HG02884 (cell line): ENCODE results near the gene PDS5B.
"Not testable (repeated sequence)": the region's sequence is repeated elsewhere in the genome, so short reads cannot be mapped to it uniquely, and the experiment has no call there.

ENCODE experiments used
- ATAC-seq: cut with Tn5 transposase; IDR thresholded peaks from one replicate; pipeline ENCODE4 v1.9.1; 2021; ENCODE audit warnings: mild to moderate bottlenecking, moderate library complexity; ENCODE audit not compliant: unreplicated experiment

PDS5B gene

DNA sequence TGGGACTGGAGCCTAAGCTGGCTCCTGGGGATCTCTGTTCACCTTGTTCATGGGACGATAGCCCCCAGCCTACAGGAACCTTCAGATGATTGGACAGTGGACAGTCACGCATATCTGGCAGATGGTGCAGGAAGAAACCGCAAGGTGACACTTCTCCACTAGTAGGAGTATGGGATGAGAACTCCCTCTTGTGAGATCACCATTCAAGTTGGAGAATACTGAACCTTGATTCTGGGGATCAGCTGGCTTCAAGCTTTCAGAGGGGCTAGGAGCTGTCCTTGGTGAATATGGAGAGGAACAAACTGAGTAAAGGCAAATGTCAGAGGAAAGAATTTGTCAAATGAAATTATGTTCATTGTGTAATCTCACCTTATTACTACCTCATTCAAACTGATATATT is 204.5 kb downstream of the PDS5B start:
- no peak for ATAC-seq

DNA sequence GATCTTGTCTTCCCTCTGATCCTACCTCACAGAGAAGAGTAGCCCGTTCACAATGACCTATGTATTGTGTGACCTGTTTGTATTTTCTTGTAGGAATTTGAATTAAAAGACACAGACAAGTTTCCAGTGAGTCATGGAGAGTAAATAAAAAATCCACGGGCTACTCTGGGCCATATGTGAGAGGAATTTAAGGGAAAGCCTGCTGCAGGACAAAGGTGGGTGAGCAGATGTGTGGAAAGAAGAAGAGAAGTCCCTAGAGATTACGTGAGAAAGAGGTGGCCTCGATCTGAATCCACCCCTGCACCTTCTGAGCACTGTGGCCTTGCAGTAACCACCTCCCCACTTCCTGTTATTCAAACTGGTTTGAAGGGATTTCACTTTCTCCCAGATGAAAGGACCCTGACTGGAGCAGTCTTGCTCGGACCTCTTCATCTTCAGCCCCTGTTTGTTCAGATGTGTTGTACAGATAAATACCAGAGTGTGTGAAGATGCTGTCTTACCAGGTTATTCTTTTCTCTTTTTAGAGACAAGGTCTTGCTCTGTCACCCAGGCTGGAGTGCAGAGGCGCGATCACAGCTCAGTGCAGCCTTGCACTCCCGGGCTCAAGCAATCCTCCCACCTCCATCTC is 205.4 kb downstream of the PDS5B start:
- peak; percentile 81 for ATAC-seq

DNA sequence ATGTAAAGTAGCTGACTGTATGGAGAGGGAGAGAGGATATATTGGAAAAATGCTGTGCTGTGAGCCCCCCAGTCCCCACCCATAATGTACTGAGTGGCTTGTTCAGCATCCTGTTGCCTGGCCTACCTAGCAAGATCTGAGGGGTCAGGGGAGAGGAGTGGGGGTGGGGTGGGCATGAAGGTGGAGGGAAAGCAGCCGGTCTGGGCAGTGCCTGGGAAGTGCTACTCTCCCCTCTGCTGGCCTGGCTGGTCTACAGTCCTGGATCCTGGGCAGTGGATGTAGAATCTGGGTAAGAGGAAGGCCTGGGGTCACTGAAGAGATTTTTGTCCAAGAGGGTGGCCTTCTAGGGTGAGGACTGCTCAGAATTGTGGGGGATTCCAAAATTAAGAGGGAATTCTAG is 210.5 kb downstream of the PDS5B start:
- ATAC-seq = no peak

GRCh38 chr13:32802159-32802558 is 215.9 kb downstream of the PDS5B start:
- no peak for ATAC-seq

DNA sequence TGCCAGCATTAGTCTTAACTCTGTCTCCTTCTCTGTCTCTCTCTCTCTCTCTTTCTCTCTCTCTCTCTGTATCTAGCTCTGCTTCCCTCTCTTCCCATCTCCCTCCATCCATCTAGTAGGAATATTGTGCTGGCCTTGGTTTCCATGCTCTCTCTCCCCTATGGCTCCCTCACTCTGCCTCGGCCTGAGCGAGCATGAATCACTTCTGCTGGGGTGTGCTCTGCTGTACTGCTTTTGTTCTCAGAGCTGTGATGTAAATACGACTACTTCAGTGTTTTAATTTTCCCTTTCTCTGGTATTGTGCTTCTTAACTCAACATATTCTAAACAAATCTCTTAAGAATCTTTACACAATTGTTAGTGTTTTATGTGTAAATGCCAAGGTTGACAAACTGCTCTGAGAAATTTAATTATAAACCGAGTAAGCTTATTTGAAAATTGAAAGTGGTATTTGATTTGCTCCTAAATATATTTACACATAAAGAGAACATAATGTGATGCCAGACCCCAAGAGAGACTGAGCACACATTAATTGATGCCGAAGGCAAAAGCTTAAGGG is 218.5 kb downstream of the PDS5B start:
- no peak for ATAC-seq

- ATAC-seq = no peak
These were observed 225.1 kb downstream of the PDS5B start for GRCh38 chr13:32811297-32811800.

- ATAC-seq = no peak
These were observed 235.0 kb downstream of the PDS5B start for GRCh38 chr13:32821149-32821688.

- no peak for ATAC-seq
These were observed 236.5 kb downstream of the PDS5B start for GRCh38 chr13:32822771-32823170.

DNA sequence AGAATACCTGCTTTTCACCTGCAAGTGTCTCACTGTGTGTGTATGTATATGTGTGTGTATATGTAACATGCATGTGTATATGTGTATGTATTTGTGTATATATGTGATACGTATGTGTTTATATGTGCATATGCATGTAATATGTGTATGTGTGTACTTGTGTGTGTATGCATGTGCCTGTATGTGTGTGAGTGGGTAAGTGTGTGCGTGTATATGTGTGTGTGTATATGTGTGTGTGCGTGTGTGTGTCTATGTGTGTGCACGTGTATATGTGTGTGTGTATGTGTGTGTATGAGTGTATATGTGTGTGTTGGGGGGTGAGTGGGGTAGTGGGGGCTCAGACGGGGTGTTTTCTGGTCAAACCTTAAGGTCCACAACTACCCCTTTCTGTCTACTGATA is 237.3 kb downstream of the PDS5B start:
- ATAC-seq = no peak

- ATAC-seq = no peak
These were observed 237.8 kb downstream of the PDS5B start for GRCh38 chr13:32824061-32824460.

DNA sequence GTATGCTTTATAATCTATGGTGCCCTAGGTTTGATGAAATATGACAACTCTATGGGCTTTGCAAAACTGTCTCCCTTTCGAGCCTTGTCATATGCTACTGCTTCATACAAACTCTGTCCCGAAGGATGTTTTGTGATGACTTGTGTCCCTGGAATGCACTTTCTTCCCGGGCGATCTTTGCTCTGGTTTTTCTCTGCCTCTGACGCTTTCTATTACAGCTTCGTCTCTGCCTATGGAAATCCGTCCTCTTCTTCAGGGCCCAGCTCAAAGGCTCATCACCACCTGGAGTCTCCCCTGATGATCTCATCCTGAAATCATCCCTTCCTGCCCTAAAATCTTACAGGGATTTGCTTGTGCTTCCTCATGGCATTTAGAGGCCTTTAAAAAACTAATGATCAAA is 238.4 kb downstream of the PDS5B start:
- ATAC-seq = no peak

DNA sequence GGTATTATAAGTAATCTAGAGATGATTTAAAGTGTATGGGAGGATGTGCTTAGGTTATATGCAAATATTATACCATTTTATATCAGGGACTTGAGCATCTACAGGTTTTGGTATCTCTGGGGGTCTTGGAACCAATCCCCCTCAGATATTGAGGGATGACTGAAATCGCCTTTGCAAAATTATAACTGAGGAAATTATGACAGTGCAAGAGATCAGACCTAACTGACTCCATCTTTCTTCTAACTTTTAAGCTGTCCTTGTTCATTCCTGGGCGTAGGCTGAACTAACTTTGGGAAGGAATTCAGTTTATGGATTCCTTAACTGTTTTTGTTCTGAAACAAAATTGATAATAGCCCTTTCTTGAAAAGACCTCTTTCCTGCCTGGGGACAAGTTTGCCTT is 239.2 kb downstream of the PDS5B start:
- ATAC-seq = no peak

GRCh38 chr13:32826372-32826771 is 240.1 kb downstream of the PDS5B start:
- not testable (repeated sequence) for ATAC-seq
